ENCODE results near the gene DGKI. TPM values are rescaled to one million over a fixed set of nuclear protein-coding genes. Genes with fewer than 3 reads are reported as not detected.

The DGKI gene
- total RNA-seq, 1 donor from 2014 or later = 2.2 TPM

DNA sequence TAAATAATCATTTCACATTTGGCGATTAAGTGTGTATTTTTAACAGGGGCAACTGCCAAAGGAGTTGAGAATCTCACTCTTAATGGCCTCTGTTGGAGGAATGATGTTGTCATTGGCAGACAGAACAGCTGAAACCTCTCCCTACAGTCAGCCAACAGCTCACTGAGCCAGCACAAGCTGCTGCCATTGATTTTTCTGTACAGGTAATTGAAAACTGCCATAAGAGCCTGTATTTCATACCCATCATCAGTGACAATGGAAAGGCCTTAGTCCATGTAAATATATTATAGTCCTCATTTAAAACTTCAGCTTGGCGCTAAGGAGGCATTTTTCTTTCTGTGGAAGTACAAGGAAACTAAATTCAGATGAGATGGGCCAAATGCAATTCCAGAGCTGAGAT, 475.2 kb downstream of the DGKI start:
- peaks cover 15% of the 10 kb centered on the region for H3K9me3 Mint-ChIP-seq
- TF ChIP-seq, protein P1, sequence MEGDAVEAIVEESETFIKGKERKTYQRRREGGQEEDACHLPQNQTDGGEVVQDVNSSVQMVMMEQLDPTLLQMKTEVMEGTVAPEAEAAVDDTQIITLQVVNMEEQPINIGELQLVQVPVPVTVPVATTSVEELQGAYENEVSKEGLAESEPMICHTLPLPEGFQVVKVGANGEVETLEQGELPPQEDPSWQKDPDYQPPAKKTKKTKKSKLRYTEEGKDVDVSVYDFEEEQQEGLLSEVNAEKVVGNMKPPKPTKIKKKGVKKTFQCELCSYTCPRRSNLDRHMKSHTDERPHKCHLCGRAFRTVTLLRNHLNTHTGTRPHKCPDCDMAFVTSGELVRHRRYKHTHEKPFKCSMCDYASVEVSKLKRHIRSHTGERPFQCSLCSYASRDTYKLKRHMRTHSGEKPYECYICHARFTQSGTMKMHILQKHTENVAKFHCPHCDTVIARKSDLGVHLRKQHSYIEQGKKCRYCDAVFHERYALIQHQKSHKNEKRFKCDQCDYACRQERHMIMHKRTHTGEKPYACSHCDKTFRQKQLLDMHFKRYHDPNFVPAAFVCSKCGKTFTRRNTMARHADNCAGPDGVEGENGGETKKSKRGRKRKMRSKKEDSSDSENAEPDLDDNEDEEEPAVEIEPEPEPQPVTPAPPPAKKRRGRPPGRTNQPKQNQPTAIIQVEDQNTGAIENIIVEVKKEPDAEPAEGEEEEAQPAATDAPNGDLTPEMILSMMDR (conservative IDR thresholded peaks at IDR 0.05) = no peak
- no peak overlapping the region for H3K4me3 Mint-ChIP-seq
- no peak overlapping the region for H3K27ac Mint-ChIP-seq (ENCODE audit: unreplicated experiment)
- H3K36me3 Mint-ChIP-seq (ENCODE audit: low read depth) = peaks cover 9% of the 10 kb centered on the region
- no peaks in the 10 kb centered on the region for H3K27me3 Mint-ChIP-seq (ENCODE audit: low read depth)
- H3K4me1 Mint-ChIP-seq = peaks cover 4% of the 10 kb centered on the region
- no peak for DNase-seq (ENCODE audit: low read depth, low spot score)

DNA sequence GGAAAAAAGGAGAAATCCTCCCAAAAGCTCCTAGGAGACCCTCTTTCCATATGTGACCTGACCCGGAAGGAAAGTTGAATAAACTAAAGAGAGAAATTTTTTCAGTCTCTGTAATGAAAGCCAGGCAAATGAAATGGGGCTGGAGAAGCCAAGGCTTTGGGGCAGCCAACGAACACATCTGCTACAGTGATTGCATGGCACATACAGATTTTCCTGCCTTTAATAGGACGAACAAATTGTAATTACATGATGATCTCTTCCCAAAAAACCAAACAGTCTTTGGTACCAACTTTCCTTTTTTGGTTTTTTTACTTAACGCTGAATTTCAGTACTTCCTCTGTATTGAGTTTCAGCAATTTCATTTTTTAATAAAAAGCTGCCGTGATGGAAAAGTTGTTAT, 479.8 kb downstream of the DGKI start:
- Mint-ChIP-seq H3K4me3 (no peak overlapping the region), H3K4me1 (no peaks in the 10 kb centered on the region), H3K27me3 (ENCODE audit: low read depth) (no peaks in the 10 kb centered on the region), H3K27ac (ENCODE audit: unreplicated experiment) (no peak overlapping the region), H3K36me3 (ENCODE audit: low read depth) (peaks cover 32% of the 10 kb centered on the region), H3K9me3 (peaks cover 36% of the 10 kb centered on the region)
- DNase-seq (ENCODE audit: low read depth, low spot score) = no peak
- TF ChIP-seq, protein P1 (conservative IDR thresholded peaks at IDR 0.05) = no peak

DNA sequence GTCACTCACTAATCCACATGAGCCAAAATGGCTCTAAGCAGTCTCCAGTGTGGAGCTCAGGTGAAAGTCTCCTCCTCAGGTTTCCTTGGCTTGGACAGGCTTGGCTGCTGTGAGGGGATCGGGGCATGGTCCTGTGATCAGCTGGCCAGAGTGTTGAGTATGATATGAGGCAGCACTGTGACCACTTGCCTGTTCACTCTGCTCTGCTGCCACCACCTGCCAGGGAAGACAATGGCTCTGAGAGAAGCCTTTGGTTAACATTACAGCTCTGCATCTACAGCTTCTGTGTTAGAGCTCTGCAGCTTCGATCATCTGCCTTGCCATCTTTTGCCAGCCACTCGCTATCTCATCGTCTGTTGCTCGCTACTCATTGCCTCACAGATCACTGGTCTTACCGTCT, 483.1 kb downstream of the DGKI start:
- peaks cover 52% of the 10 kb centered on the region for H3K36me3 Mint-ChIP-seq (ENCODE audit: low read depth)
- peaks cover 44% of the 10 kb centered on the region for H3K9me3 Mint-ChIP-seq
- DNase-seq (ENCODE audit: low read depth, low spot score) = no peak
- TF ChIP-seq, protein P1 (conservative IDR thresholded peaks at IDR 0.05) = no peak
- H3K4me1 Mint-ChIP-seq = no peaks in the 10 kb centered on the region
- no peak overlapping the region for H3K27ac Mint-ChIP-seq (ENCODE audit: unreplicated experiment)
- no peak overlapping the region for H3K4me3 Mint-ChIP-seq
- no peaks in the 10 kb centered on the region for H3K27me3 Mint-ChIP-seq (ENCODE audit: low read depth)

DNA sequence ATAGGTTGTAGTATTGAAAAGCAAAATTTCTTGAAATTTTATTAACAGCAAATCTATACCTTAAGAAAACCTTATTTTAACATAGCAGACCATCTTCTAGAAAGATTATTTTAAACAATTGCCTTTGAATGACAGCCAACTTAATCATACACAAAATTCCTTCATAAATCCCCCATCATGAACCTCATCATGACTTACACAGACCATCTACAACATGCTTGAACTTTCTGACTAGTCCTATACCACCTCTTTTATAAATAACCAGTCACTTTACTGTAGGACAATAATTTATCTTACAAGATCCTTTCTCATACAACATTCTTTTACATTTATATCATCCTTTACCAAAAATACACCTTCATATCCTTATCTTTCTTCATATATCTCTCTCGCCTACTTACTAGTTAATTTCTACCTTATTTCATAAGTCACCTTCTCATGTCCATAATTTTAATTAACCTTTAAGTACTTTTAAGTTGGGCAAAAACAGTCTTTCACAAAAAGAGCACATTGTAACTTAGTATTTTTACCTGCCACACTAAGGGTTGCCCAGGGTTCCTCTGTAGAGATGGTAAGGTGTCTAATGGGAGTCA, 486.6 kb downstream of the DGKI start:
- H3K27ac Mint-ChIP-seq (ENCODE audit: unreplicated experiment) = no peak overlapping the region
- H3K4me1 Mint-ChIP-seq = no peaks in the 10 kb centered on the region
- peaks cover 56% of the 10 kb centered on the region for H3K36me3 Mint-ChIP-seq (ENCODE audit: low read depth)
- DNase-seq (ENCODE audit: low read depth, low spot score) = no peak
- TF ChIP-seq, protein P1 (conservative IDR thresholded peaks at IDR 0.05) = no peak
- peaks cover 38% of the 10 kb centered on the region for H3K9me3 Mint-ChIP-seq
- no peak overlapping the region for H3K4me3 Mint-ChIP-seq
- H3K27me3 Mint-ChIP-seq (ENCODE audit: low read depth) = no peaks in the 10 kb centered on the region

DNA sequence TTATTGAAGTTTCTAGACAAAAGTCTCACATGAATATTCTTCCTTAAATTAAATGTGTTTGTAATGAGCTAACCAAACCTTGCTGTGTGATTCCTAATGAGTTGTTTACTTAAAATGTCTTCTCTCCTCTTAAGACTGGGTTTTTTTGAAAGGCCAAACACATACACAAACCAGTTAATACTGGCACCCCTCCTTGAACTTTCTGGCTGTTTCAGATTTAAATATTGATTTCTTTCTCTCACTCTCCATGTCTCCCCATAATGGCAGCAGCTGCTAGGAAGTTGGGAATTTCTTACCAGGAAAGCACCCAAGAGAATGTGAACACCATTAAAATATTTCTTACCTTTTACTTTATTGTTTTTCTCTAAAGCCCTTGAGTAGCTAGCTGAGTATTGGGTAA, 491.8 kb downstream of the DGKI start:
- Mint-ChIP-seq H3K4me1 (no peaks in the 10 kb centered on the region), H3K27ac (ENCODE audit: unreplicated experiment) (no peak overlapping the region), H3K36me3 (ENCODE audit: low read depth) (peaks cover 25% of the 10 kb centered on the region), H3K27me3 (ENCODE audit: low read depth) (no peaks in the 10 kb centered on the region), H3K9me3 (peaks cover 11% of the 10 kb centered on the region), H3K4me3 (no peak overlapping the region)
- no peak for DNase-seq (ENCODE audit: low read depth, low spot score)
- TF ChIP-seq, protein P1 (conservative IDR thresholded peaks at IDR 0.05) = no peak

Measured in neural crest cell (in vitro differentiated cells).